ENCODE measurements around the gene SMIM13.

GRCh38 chr6:11179088-11179418, 85.4 kb downstream of the SMIM13 start:
- no peak for TF ChIP-seq CTCF (IDR thresholded peaks at IDR 0.05 in 2 of 3, conservative IDR thresholded peaks at IDR 0.05 in 1 of 3; ENCODE audit: borderline replicate concordance in 1 of 3, insufficient read depth in 1 of 3, low read depth in 2 of 3, low read length in 2 of 3)
- no peak for TF ChIP-seq RAD21 (IDR thresholded peaks at IDR 0.05; ENCODE audit: low read depth)
- TF ChIP-seq REST (IDR thresholded peaks at IDR 0.05; ENCODE audit: low read depth) = no peak
- no peak for TF ChIP-seq SIN3A (IDR thresholded peaks at IDR 0.05; ENCODE audit: low read depth)
- TF ChIP-seq ZNF274 (IDR thresholded peaks at IDR 0.05; ENCODE audit: low read depth, low read length) = no peak
- no peak for TF ChIP-seq POLR2A (IDR thresholded peaks at IDR 0.05; ENCODE audit: borderline replicate concordance, extremely low read depth, insufficient read depth, insufficient read length)
- TF ChIP-seq MAX (IDR thresholded peaks at IDR 0.05) = no peak
- TF ChIP-seq CEBPB (IDR thresholded peaks at IDR 0.05; ENCODE audit: low read depth) = no peak

Measured in HCT116 (cell line).